Uterus (tissue), 2 donors: ENCODE data around the gene R3HCC1L.

Experiments used
- POLR2A ChIP-seq, 2 donors: fragments of 450-650 bp; IDR thresholded peaks; one replicate each; pipeline ENCODE4 v1.6.1; 2016; ENCODE audit warnings: antibody characterized with exemption in 2 of 2, mild to moderate bottlenecking in 1 of 2, moderate library complexity in 1 of 2
- TF ChIP-seq, protein P1 (sequence below), 4 experiments: fragments of 200-600 bp in 2 of 4; fragments of 450-650 bp in 2 of 4; sonication (generic) in 2 of 4; IDR thresholded peaks; one replicate each; pipeline ENCODE4 v1.5.1; 2016 to 2019; ENCODE audit warnings: antibody characterized with exemption in 4 of 4, mild to moderate bottlenecking in 2 of 4, moderate library complexity in 1 of 4

GRCh38 chr10:98236862-98237261 lies 102.4 kb downstream of the R3HCC1L start:
- TF ChIP-seq, protein P1, sequence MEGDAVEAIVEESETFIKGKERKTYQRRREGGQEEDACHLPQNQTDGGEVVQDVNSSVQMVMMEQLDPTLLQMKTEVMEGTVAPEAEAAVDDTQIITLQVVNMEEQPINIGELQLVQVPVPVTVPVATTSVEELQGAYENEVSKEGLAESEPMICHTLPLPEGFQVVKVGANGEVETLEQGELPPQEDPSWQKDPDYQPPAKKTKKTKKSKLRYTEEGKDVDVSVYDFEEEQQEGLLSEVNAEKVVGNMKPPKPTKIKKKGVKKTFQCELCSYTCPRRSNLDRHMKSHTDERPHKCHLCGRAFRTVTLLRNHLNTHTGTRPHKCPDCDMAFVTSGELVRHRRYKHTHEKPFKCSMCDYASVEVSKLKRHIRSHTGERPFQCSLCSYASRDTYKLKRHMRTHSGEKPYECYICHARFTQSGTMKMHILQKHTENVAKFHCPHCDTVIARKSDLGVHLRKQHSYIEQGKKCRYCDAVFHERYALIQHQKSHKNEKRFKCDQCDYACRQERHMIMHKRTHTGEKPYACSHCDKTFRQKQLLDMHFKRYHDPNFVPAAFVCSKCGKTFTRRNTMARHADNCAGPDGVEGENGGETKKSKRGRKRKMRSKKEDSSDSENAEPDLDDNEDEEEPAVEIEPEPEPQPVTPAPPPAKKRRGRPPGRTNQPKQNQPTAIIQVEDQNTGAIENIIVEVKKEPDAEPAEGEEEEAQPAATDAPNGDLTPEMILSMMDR (IDR thresholded peaks at IDR 0.05), result no peak
- no peak for TF ChIP-seq POLR2A (IDR thresholded peaks at IDR 0.05)
